Trophoblast cell (in vitro differentiated cells and primary cell): ENCODE measurements around the gene MYBPHL.

ENCODE experiments used
- DNase-seq, 2 donors: peaks; one replicate each; pipeline ENCODE4 v3.0.0-alpha.2; 2016
- H2AFZ ChIP-seq: 2 replicates; pipeline ENCODE4 v1.6.1; 2013; ENCODE audit warnings: low read length, moderate library complexity, mild to moderate bottlenecking; ENCODE audit not compliant: insufficient read depth, poor library complexity
- H2AK5ac ChIP-seq: 2 replicates; pipeline ENCODE4 v1.6.1; 2013; ENCODE audit warnings: mild to moderate bottlenecking, low read length
- H2BK120ac ChIP-seq: 2 replicates; pipeline ENCODE4 v1.6.1; 2013; ENCODE audit warnings: low read length, mild to moderate bottlenecking, moderate library complexity; ENCODE audit not compliant: insufficient read depth, poor library complexity
- H2BK12ac ChIP-seq: 2 replicates; pipeline ENCODE4 v1.6.1; 2013; ENCODE audit warnings: mild to moderate bottlenecking, low read length, moderate library complexity
- H2BK5ac ChIP-seq: 2 replicates; pipeline ENCODE4 v1.6.1; 2013; ENCODE audit warnings: low read length, low read depth, moderate library complexity, mild to moderate bottlenecking; ENCODE audit not compliant: poor library complexity
- H3K14ac ChIP-seq: 2 replicates; pipeline ENCODE4 v1.6.1; 2013; ENCODE audit warnings: mild to moderate bottlenecking, low read length
- H3K18ac ChIP-seq: 2 replicates; pipeline ENCODE4 v1.6.1; 2013; ENCODE audit warnings: mild to moderate bottlenecking, low read length
- H3K23ac ChIP-seq: 2 replicates; pipeline ENCODE4 v1.6.1; 2013; ENCODE audit warnings: low read length
- H3K27ac ChIP-seq: 2 replicates; pipeline ENCODE4 v1.5.1; 2013; ENCODE audit warnings: low read depth, mild to moderate bottlenecking, inconsistent platforms, low read length, moderate library complexity
- H3K27me3 ChIP-seq: 2 replicates; pipeline ENCODE4 v1.6.1; 2013; ENCODE audit warnings: inconsistent platforms, mild to moderate bottlenecking, low read length, moderate library complexity; ENCODE audit not compliant: insufficient read depth
- H3K36me3 ChIP-seq, 2 experiments: 1 replicate in 1 of 2; 2 replicates in 1 of 2; pipeline ENCODE4 v1.6.1; 2013; ENCODE audit warnings: low read length in 2 of 2, mild to moderate bottlenecking in 2 of 2, moderate library complexity in 1 of 2; ENCODE audit not compliant: insufficient read depth in 2 of 2, control insufficient read depth in 1 of 2
- H3K4ac ChIP-seq: 2 replicates; pipeline ENCODE4 v1.6.1; 2013; ENCODE audit warnings: low read depth, mild to moderate bottlenecking, low read length, moderate library complexity
- H3K4me1 ChIP-seq, 2 experiments: 1 replicate in 1 of 2; 2 replicates in 1 of 2; pipeline ENCODE4 v1.6.1; 2013; ENCODE audit warnings: low read length in 2 of 2, mild to moderate bottlenecking in 2 of 2, moderate library complexity in 1 of 2; ENCODE audit not compliant: insufficient read depth in 2 of 2, control insufficient read depth in 1 of 2
- H3K4me2 ChIP-seq: 2 replicates; pipeline ENCODE4 v1.6.1; 2013; ENCODE audit warnings: inconsistent platforms, mild to moderate bottlenecking, low read length, moderate library complexity
- H3K4me3 ChIP-seq: 2 replicates; pipeline ENCODE4 v1.5.1; 2013; ENCODE audit warnings: mild to moderate bottlenecking, low read depth, low read length, inconsistent platforms
- H3K79me1 ChIP-seq: one replicate; pipeline ENCODE4 v1.6.1; 2013; ENCODE audit warnings: low read length
- H3K79me2 ChIP-seq: 2 replicates; pipeline ENCODE4 v1.6.1; 2013; ENCODE audit warnings: low read length, mild to moderate bottlenecking; ENCODE audit not compliant: control insufficient read depth, insufficient read depth, poor library complexity
- H3K9ac ChIP-seq: 2 replicates; pipeline ENCODE4 v1.6.1; 2013; ENCODE audit warnings: mild to moderate bottlenecking, low read length
- H3K9me3 ChIP-seq: 2 replicates; pipeline ENCODE4 v1.6.1; 2013; ENCODE audit warnings: low read depth, mild to moderate bottlenecking, control low read depth, inconsistent platforms, low read length; ENCODE audit not compliant: insufficient read depth
- H4K12ac ChIP-seq: 2 replicates; pipeline ENCODE4 v1.6.1; 2013; ENCODE audit warnings: low read depth, mild to moderate bottlenecking, low read length, moderate library complexity
- H4K8ac ChIP-seq: 2 replicates; pipeline ENCODE4 v1.6.1; 2013; ENCODE audit warnings: low read depth, mild to moderate bottlenecking, low read length, moderate library complexity
- H4K91ac ChIP-seq: one replicate; pipeline ENCODE4 v1.6.1; 2013; ENCODE audit warnings: low read depth, mild to moderate bottlenecking, low read length, moderate library complexity
- WGBS: extraction: QIAGEN DNeasy Blood & Tissue Kit; methylation state at CpG from one replicate; pipeline ENCODE4 v1.1.7; 2013; ENCODE audit warnings: missing lambda C conversion rate; ENCODE audit not compliant: insufficient read length, insufficient coverage; ENCODE audit errors: extremely low coverage; 5-methylcytosine and 5-hydroxymethylcytosine counted together

Gene MYBPHL

GRCh38 chr1:109266965-109267364, 39.8 kb downstream of the MYBPHL start:
- Histone ChIP-seq H4K8ac (no peak overlapping the region), H3K14ac (peak overlapping the region; percentile 0), H4K12ac (no peak overlapping the region), H3K9ac (no peak overlapping the region), H3K4ac (no peak overlapping the region), H3K4me2 (no peak overlapping the region), H2BK5ac (no peak overlapping the region), H2AK5ac (no peak overlapping the region), H3K4me3 (no peak overlapping the region), H3K23ac (no peak overlapping the region), H3K79me2 (no peaks in the 10 kb centered on the region), H3K79me1 (peaks cover 7% of the 10 kb centered on the region), H3K36me3 (peaks cover 74 to 77% of the 10 kb centered on the region in 2 experiments), H3K4me1 (peaks cover 5 to 11% of the 10 kb centered on the region in 2 experiments), H3K27me3 (no peaks in the 10 kb centered on the region), H2AFZ (no peak overlapping the region), H3K9me3 (peaks cover 14% of the 10 kb centered on the region), H3K18ac (no peak overlapping the region), H3K27ac (no peak overlapping the region), H2BK120ac (peak overlapping the region; percentile 14), H4K91ac (no peak overlapping the region), H2BK12ac (no peak overlapping the region)
- DNase-seq: peak; percentile 94 to 98
- WGBS: no CpG with 5 or more reads among the region's 11 CpGs

- Histone ChIP-seq H3K9me3 (peaks cover 14% of the 10 kb centered on the region), H2BK5ac (no peak overlapping the region), H3K23ac (no peak overlapping the region), H4K12ac (no peak overlapping the region), H4K91ac (no peak overlapping the region), H3K27me3 (no peaks in the 10 kb centered on the region), H3K79me2 (no peaks in the 10 kb centered on the region), H3K27ac (no peak overlapping the region), H3K4me1 (peaks cover 5 to 11% of the 10 kb centered on the region in 2 experiments), H3K9ac (no peak overlapping the region), H3K4me3 (no peak overlapping the region), H2AFZ (no peak overlapping the region), H2BK12ac (no peak overlapping the region), H3K18ac (no peak overlapping the region), H2BK120ac (peak overlapping the region; percentile 1), H3K4ac (no peak overlapping the region), H3K79me1 (peaks cover 7% of the 10 kb centered on the region), H2AK5ac (no peak overlapping the region), H4K8ac (no peak overlapping the region), H3K14ac (no peak overlapping the region), H3K36me3 (peaks cover 76 to 79% of the 10 kb centered on the region in 2 experiments), H3K4me2 (no peak overlapping the region)
- WGBS: no CpG with 5 or more reads among the region's 13 CpGs
- no peak for DNase-seq
These were observed 41.0 kb downstream of the MYBPHL start for GRCh38 chr1:109265741-109266330.

- H4K91ac ChIP-seq: no peak overlapping the region
- H3K18ac ChIP-seq: no peak overlapping the region
- no peaks in the 10 kb centered on the region for H3K27me3 ChIP-seq
- no CpG with 5 or more reads among the region's 4 CpGs for WGBS
- no peak overlapping the region for H2BK12ac ChIP-seq
- no peak overlapping the region for H3K27ac ChIP-seq
- no peaks in the 10 kb centered on the region for H3K79me2 ChIP-seq
- no peak overlapping the region for H2BK120ac ChIP-seq
- peak overlapping the region; percentile 26 for H2AK5ac ChIP-seq
- H3K9ac ChIP-seq: no peak overlapping the region
- H3K4ac ChIP-seq: no peak overlapping the region
- no peak overlapping the region for H4K12ac ChIP-seq
- H3K4me2 ChIP-seq: no peak overlapping the region
- peak in 1 of 2 donors; percentile 26 for DNase-seq
- H2BK5ac ChIP-seq: no peak overlapping the region
- no peak overlapping the region for H3K23ac ChIP-seq
- no peak overlapping the region for H2AFZ ChIP-seq
- H3K36me3 ChIP-seq: peaks cover 73 to 74% of the 10 kb centered on the region in 2 experiments
- peaks cover 14% of the 10 kb centered on the region for H3K9me3 ChIP-seq
- no peak overlapping the region for H3K4me3 ChIP-seq
- peaks cover 7% of the 10 kb centered on the region for H3K79me1 ChIP-seq
- H3K14ac ChIP-seq: no peak overlapping the region
- peaks cover 9 to 13% of the 10 kb centered on the region in 2 experiments for H3K4me1 ChIP-seq
- H4K8ac ChIP-seq: no peak overlapping the region
These were observed 41.8 kb downstream of the MYBPHL start for GRCh38 chr1:109265016-109265415.

- H2BK5ac ChIP-seq: no peak overlapping the region
- H3K9me3 ChIP-seq: peaks cover 14% of the 10 kb centered on the region
- H3K27me3 ChIP-seq: no peaks in the 10 kb centered on the region
- no peak overlapping the region for H2AK5ac ChIP-seq
- H2BK12ac ChIP-seq: no peak overlapping the region
- H3K27ac ChIP-seq: no peak overlapping the region
- H4K12ac ChIP-seq: no peak overlapping the region
- no peak overlapping the region for H3K23ac ChIP-seq
- peaks cover 7% of the 10 kb centered on the region for H3K79me1 ChIP-seq
- H3K9ac ChIP-seq: no peak overlapping the region
- no peak overlapping the region for H2AFZ ChIP-seq
- peak; percentile 99 for DNase-seq
- no peak overlapping the region for H4K8ac ChIP-seq
- no peak overlapping the region for H3K4ac ChIP-seq
- no peak overlapping the region for H3K18ac ChIP-seq
- no peak overlapping the region for H3K4me3 ChIP-seq
- H3K14ac ChIP-seq: no peak overlapping the region
- H4K91ac ChIP-seq: no peak overlapping the region
- peaks cover 66 to 68% of the 10 kb centered on the region in 2 experiments for H3K36me3 ChIP-seq
- H2BK120ac ChIP-seq: no peak overlapping the region
- H3K4me2 ChIP-seq: no peak overlapping the region
- no CpG with 5 or more reads among the region's 9 CpGs for WGBS
- peaks cover 11 to 16% of the 10 kb centered on the region in 2 experiments for H3K4me1 ChIP-seq
- no peaks in the 10 kb centered on the region for H3K79me2 ChIP-seq
These were observed 42.4 kb downstream of the MYBPHL start for GRCh38 chr1:109264379-109264755.
